ENCODE measurements around the gene RPTOR. TPM values are rescaled to one million over a fixed set of nuclear protein-coding genes. Genes with fewer than 3 reads are reported as not detected.

RPTOR gene
- total and polyA plus RNA-seq, 10 of the 15 experiments (the other 5 are each of a cell fraction or from before 2014, with no cell fraction given), result 0.18 to 32.1 (median 7.8) TPM

GRCh38 chr17:80851277-80851925 is 306.8 kb downstream of the RPTOR start:
- ChIA-PET SMC1A (ENCODE audit: uncharacterized antibody, unreplicated experiment) (no interaction called here), CTCF (no interaction called here), RAD21 (ENCODE audit: unreplicated experiment) (interaction anchor here (0.7 kb wide), 1 partner anchor 114 kb away, joined by 3 read pairs; no protein-coding TSS in a partner anchor), POLR2A (no interaction called here)
- no TSS peak for BruUV-seq (replicated peaks)
- Histone ChIP-seq H3K4me2 (ENCODE audit: control insufficient read depth, insufficient read depth) (no peak overlapping the region), H3K27ac (ENCODE audit: control insufficient read depth, insufficient read depth) (no peak overlapping the region), H3K4me3 (no peak overlapping the region), H3K27me3 (replicated peaks in 1 of 2; ENCODE audit: control insufficient read depth in 2 of 2, insufficient read depth in 2 of 2, low read length in 1 of 2) (no peaks in the 10 kb centered on the region), H2AFZ (ENCODE audit: control insufficient read depth, low read depth, low read length) (no peak overlapping the region), H3K36me3 (ENCODE audit: control insufficient read depth in 2 of 2, insufficient read depth in 2 of 2, low read length in 1 of 2) (peaks cover 0 to 1% of the 10 kb centered on the region in 2 experiments; a peak in 3 of 4 replicates), H3K9me3 (replicated peaks; ENCODE audit: control insufficient read depth, insufficient read depth, low read length) (no peaks in the 10 kb centered on the region), H3K79me2 (ENCODE audit: control insufficient read depth, insufficient read depth, low read length) (no peaks in the 10 kb centered on the region), H3K9ac (ENCODE audit: control insufficient read depth, insufficient read depth, low read length) (no peak overlapping the region), H3K4me1 (ENCODE audit: control insufficient read depth, insufficient read depth, low read length) (peaks cover 21% of the 10 kb centered on the region), H4K20me1 (ENCODE audit: control insufficient read depth, insufficient read depth) (no peaks in the 10 kb centered on the region)
- 97% methylated on average over 17 of the region's 17 CpGs for WGBS (ENCODE audit: insufficient coverage, insufficient replicate concordance, low lambda C conversion rate, missing lambda C conversion rate)
- FAIRE-seq (no peak), DNase-seq (ENCODE audit: low read depth, low spot score) (no peak), ATAC-seq (no peak)
- intact Hi-C loops (cut with micrococcal nuclease; ENCODE audit: unreplicated experiment) (no loop called here), in situ Hi-C loops (cut with MboI) (no loop called here)
- no peak for TF ChIP-seq BHLHE40 (IDR thresholded peaks at IDR 0.05; ENCODE audit: borderline replicate concordance in 1 of 2, low read depth in 2 of 2, low read length in 1 of 2)
- TF ChIP-seq ZNF217 (IDR thresholded peaks at IDR 0.05), result no peak
- TF ChIP-seq CBX5 (IDR thresholded peaks at IDR 0.05; ENCODE audit: low read depth), result no peak
- no peak for TF ChIP-seq SMC3 (IDR thresholded peaks at IDR 0.05; ENCODE audit: borderline replicate concordance, low read length)
- TF ChIP-seq STAT3 (IDR thresholded peaks at IDR 0.05; ENCODE audit: low read depth, low read length), result no peak
- no peak for TF ChIP-seq ZNF207 (IDR thresholded peaks at IDR 0.05; ENCODE audit: borderline replicate concordance)
- no peak for TF ChIP-seq FOS (IDR thresholded peaks at IDR 0.05; ENCODE audit: borderline replicate concordance, extremely low read depth, insufficient read length)

GRCh38 chr17:80852476-80853015 is 307.9 kb downstream of the RPTOR start:
- in situ Hi-C loops (cut with MboI) (no loop called here), intact Hi-C loops (cut with micrococcal nuclease; ENCODE audit: unreplicated experiment) (no loop called here)
- TF ChIP-seq POLR2AphosphoS2 (IDR thresholded peaks at IDR 0.05; ENCODE audit: low read depth, low read length) (no peak), ATF2 (IDR thresholded peaks at IDR 0.05; ENCODE audit: low read length) (no peak), FOXK2 (IDR thresholded peaks at IDR 0.05) (no peak), POLR2AphosphoS5 (IDR thresholded peaks at IDR 0.05; ENCODE audit: low read length) (no peak), RELA (IDR thresholded peaks at IDR 0.05; ENCODE audit: borderline replicate concordance, partially characterized antibody) (no peak), SMC3 (IDR thresholded peaks at IDR 0.05; ENCODE audit: borderline replicate concordance, low read length) (no peak), IRF3 (IDR thresholded peaks at IDR 0.05) (no peak), CHD4 (IDR thresholded peaks at IDR 0.05) (no peak)

More at GRCh38 chr17:80852476-80853015, 307.9 kb downstream of the RPTOR start:
- RAD21 ChIA-PET (ENCODE audit: unreplicated experiment), result no interaction called here
- Histone ChIP-seq H3K27ac (ENCODE audit: control insufficient read depth, insufficient read depth) (no peak overlapping the region), H3K9me3 (replicated peaks; ENCODE audit: control insufficient read depth, insufficient read depth, low read length) (no peaks in the 10 kb centered on the region), H3K4me2 (ENCODE audit: control insufficient read depth, insufficient read depth) (no peak overlapping the region), H3K4me3 (no peak overlapping the region), H3K36me3 (ENCODE audit: control insufficient read depth in 2 of 2, insufficient read depth in 2 of 2, low read length in 1 of 2) (no peaks in the 10 kb centered on the region; a peak in 3 of 4 replicates), H3K4me1 (ENCODE audit: control insufficient read depth, insufficient read depth, low read length) (peaks cover 24% of the 10 kb centered on the region), H2AFZ (ENCODE audit: control insufficient read depth, low read depth, low read length) (no peak overlapping the region), H3K79me2 (ENCODE audit: control insufficient read depth, insufficient read depth, low read length) (no peaks in the 10 kb centered on the region), H3K9ac (ENCODE audit: control insufficient read depth, insufficient read depth, low read length) (no peak overlapping the region), H3K27me3 (replicated peaks in 1 of 2; ENCODE audit: control insufficient read depth in 2 of 2, insufficient read depth in 2 of 2, low read length in 1 of 2) (no peaks in the 10 kb centered on the region), H4K20me1 (ENCODE audit: control insufficient read depth, insufficient read depth) (no peaks in the 10 kb centered on the region)
- no TSS peak for BruUV-seq (replicated peaks)
- FAIRE-seq (no peak), ATAC-seq (no peak), DNase-seq (ENCODE audit: low read depth, low spot score) (no peak)
- POLR2A ChIA-PET, result no interaction called here
- 86% methylated on average over 10 of the region's 11 CpGs for WGBS (ENCODE audit: insufficient coverage, insufficient replicate concordance, low lambda C conversion rate, missing lambda C conversion rate)
- SMC1A ChIA-PET (ENCODE audit: uncharacterized antibody, unreplicated experiment), result no interaction called here
- CTCF ChIA-PET, result no interaction called here
